Measurements from ENCODE around the gene CTTN. TPM values are rescaled to one million over a fixed set of nuclear protein-coding genes. Genes with fewer than 3 reads are reported as not detected.

The CTTN gene
- total RNA-seq, 1 experiment from 2014 or later = 224 TPM

DNA sequence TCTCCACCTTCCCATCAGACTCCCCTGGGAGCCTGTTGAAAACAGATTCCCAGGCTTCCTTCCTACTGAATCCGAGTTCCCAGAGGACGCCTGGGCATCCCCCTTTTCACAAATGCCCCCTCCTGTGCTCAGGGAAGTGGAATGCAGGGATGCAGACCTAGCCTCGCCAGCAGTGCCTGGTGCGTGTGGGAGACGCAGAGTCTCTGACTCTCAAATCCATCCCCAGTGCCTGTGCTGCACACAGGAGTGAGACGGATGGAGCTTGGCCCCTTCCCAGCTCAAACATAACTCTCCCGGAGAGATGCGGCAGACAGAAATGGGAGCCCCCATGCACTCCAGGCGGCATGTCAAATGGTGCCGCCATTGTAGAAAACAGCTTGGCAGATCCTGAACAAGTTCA, 62.6 kb downstream of the CTTN start:
- H4K5ac ChIP-seq (ENCODE audit: insufficient read length, low read depth, low read length) = no peak overlapping the region
- TF ChIP-seq, protein P1, sequence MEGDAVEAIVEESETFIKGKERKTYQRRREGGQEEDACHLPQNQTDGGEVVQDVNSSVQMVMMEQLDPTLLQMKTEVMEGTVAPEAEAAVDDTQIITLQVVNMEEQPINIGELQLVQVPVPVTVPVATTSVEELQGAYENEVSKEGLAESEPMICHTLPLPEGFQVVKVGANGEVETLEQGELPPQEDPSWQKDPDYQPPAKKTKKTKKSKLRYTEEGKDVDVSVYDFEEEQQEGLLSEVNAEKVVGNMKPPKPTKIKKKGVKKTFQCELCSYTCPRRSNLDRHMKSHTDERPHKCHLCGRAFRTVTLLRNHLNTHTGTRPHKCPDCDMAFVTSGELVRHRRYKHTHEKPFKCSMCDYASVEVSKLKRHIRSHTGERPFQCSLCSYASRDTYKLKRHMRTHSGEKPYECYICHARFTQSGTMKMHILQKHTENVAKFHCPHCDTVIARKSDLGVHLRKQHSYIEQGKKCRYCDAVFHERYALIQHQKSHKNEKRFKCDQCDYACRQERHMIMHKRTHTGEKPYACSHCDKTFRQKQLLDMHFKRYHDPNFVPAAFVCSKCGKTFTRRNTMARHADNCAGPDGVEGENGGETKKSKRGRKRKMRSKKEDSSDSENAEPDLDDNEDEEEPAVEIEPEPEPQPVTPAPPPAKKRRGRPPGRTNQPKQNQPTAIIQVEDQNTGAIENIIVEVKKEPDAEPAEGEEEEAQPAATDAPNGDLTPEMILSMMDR (conservative IDR thresholded peaks at IDR 0.05) = no peak
- Mint-ChIP-seq H3K27ac (no peak overlapping the region), H3K27me3 (ENCODE audit: low read depth) (peaks cover 8% of the 10 kb centered on the region), H3K36me3 (ENCODE audit: insufficient read depth in 1 of 3, low read depth in 3 of 3) (no peaks in the 10 kb centered on the region; a peak in 2 of 7 replicates), H3K4me3 (no peak overlapping the region), H3K4me1 (peaks cover 8 to 19% of the 10 kb centered on the region in 2 experiments), H3K9me3 (peaks cover 3 to 4% of the 10 kb centered on the region in 2 experiments; a peak in 2 of 5 replicates)
- no peak overlapping the region for H3K4me2 ChIP-seq (ENCODE audit: insufficient read depth, insufficient read length, low read length)
- H3K27me3 ChIP-seq (ENCODE audit: insufficient read depth, low read length) = no peaks in the 10 kb centered on the region
- no peak overlapping the region for H2AK5ac ChIP-seq (ENCODE audit: insufficient read length, low read length)
- no peak overlapping the region for H3K56ac ChIP-seq (ENCODE audit: insufficient read length, low read depth, low read length)
- no peak for DNase-seq
- H3K79me2 ChIP-seq (ENCODE audit: insufficient read depth, low read length) = no peaks in the 10 kb centered on the region
- H4K20me1 ChIP-seq (ENCODE audit: control insufficient read depth, insufficient read depth, insufficient read length) = no peaks in the 10 kb centered on the region
- no peak overlapping the region for H3K9ac ChIP-seq (ENCODE audit: extremely low read depth, insufficient read length, low read length)
- no peak overlapping the region for H3K27ac ChIP-seq (ENCODE audit: insufficient read length, low read depth, low read length)
- no peak overlapping the region for H3K23ac ChIP-seq (ENCODE audit: insufficient read length, low read depth, low read length)
- no CpG with 5 or more reads among the region's 10 CpGs for WGBS (ENCODE audit: extremely low coverage, insufficient read length, low lambda C conversion rate)
- no peak overlapping the region for H3T11ph ChIP-seq (ENCODE audit: low read length)
- H2BK12ac ChIP-seq (ENCODE audit: insufficient read length, low read depth, low read length) = no peak overlapping the region
- H2BK15ac ChIP-seq (ENCODE audit: low read depth, low read length) = no peak overlapping the region
- no peaks in the 10 kb centered on the region for H3K23me2 ChIP-seq (ENCODE audit: insufficient read length, low read depth, low read length, poor library complexity, severe bottlenecking)
- H3K18ac ChIP-seq (ENCODE audit: insufficient read length, low read depth, low read length) = no peak overlapping the region
- H2BK120ac ChIP-seq (ENCODE audit: low read depth, low read length, poor library complexity, severe bottlenecking) = no peak overlapping the region
- no peaks in the 10 kb centered on the region for H3K9me3 ChIP-seq (ENCODE audit: control insufficient read depth, low read depth, low read length)
- no peaks in the 10 kb centered on the region for H3K4me1 ChIP-seq (ENCODE audit: insufficient read depth, low read length)
- no peak overlapping the region for H2BK5ac ChIP-seq (ENCODE audit: insufficient read length, low read length)
- H3K79me1 ChIP-seq (ENCODE audit: insufficient read depth, low read depth, low read length, poor library complexity, severe bottlenecking) = no peaks in the 10 kb centered on the region
- H4K91ac ChIP-seq (ENCODE audit: insufficient read length, low read depth, low read length) = no peak overlapping the region
- H4K8ac ChIP-seq (replicated peaks; ENCODE audit: insufficient read length, low read depth, low read length) = no peak overlapping the region
- H2AFZ ChIP-seq (ENCODE audit: low read length) = no peak overlapping the region
- H3K14ac ChIP-seq (ENCODE audit: insufficient read depth, low read length) = no peak overlapping the region
- H3K4ac ChIP-seq (ENCODE audit: low read depth, low read length) = no peak overlapping the region
- no peak overlapping the region for H2BK20ac ChIP-seq (ENCODE audit: low read depth, low read length, poor library complexity, severe bottlenecking)

Measured in H9 (cell line).